Omental fat pad (tissue), 4 donors: ENCODE measurements around the gene PPP1R12C. TPM values are rescaled to one million over a fixed set of nuclear protein-coding genes. Genes with fewer than 3 reads are reported as not detected.
A peak's percentile ranks its signal among the peaks of the same experiment; 100 is the strongest.

Source experiments
- ATAC-seq: fragments of 150-250 bp; one replicate; pipeline ENCODE4 v1.9.1; 2016; ENCODE audit warnings: mild to moderate bottlenecking, moderate library complexity; ENCODE audit not compliant: low FRiP score
- DNase-seq: peaks from one replicate; pipeline ENCODE4 v3.0.0-alpha.2; 2019; ENCODE audit warnings: low spot score
- CTCF ChIP-seq, 3 donors: fragments of 450-650 bp; IDR thresholded peaks; one replicate each; pipeline ENCODE4 v1.5.1; 2016 to 2017; ENCODE audit warnings: antibody characterized with exemption in 3 of 3, mild to moderate bottlenecking in 3 of 3, moderate library complexity in 2 of 3
- total RNA-seq, 4 donors: library from RNA; depleted of rRNA; stranded (reverse); fragments of >200 nt; gene quantifications; one replicate each; pipeline ENCODE4 v1.1.0, GENCODE V29; 2016

Gene PPP1R12C
- total RNA-seq, 4 donors from 2014 or later, result 59.9 to 127 (median 107) TPM

GRCh38 chr19:55087542-55087901 is 29.9 kb downstream of the PPP1R12C start:
- DNase-seq, result no peak
- no peak for ATAC-seq
- no peak for TF ChIP-seq CTCF (IDR thresholded peaks at IDR 0.05)

GRCh38 chr19:55086730-55087541 is 30.5 kb downstream of the PPP1R12C start:
- no peak for TF ChIP-seq CTCF (IDR thresholded peaks at IDR 0.05)
- ATAC-seq, result peak; percentile 67
- peak; percentile 85 for DNase-seq

GRCh38 chr19:55085923-55086715 is 31.3 kb downstream of the PPP1R12C start:
- no peak for DNase-seq
- no peak for ATAC-seq
- TF ChIP-seq CTCF (IDR thresholded peaks at IDR 0.05), result no peak

- ATAC-seq, result no peak
- no peak for TF ChIP-seq CTCF (IDR thresholded peaks at IDR 0.05)
These were observed 33.0 kb downstream of the PPP1R12C start for GRCh38 chr19:55084416-55084815.

GRCh38 chr19:55083004-55083850 is 34.2 kb downstream of the PPP1R12C start:
- ATAC-seq, result no peak
- DNase-seq, result no peak
- no peak for TF ChIP-seq CTCF (IDR thresholded peaks at IDR 0.05)

More at GRCh38 chr19:55084416-55084815, 33.0 kb downstream of the PPP1R12C start:
- no peak for DNase-seq

GRCh38 chr19:55082020-55082851 is 35.2 kb downstream of the PPP1R12C start:
- DNase-seq (no peak), ATAC-seq (no peak)
- TF ChIP-seq CTCF (IDR thresholded peaks at IDR 0.05), result no peak
